NCI-H526 treated with DMSO at 0.1 percent for 48 hours (cell line): ENCODE measurements around the gene ZBTB20.
"Not testable (repeated sequence)": the region's sequence is repeated elsewhere in the genome, so short reads cannot be mapped to it uniquely, and the experiment has no call there.

Experiments
- DNase-seq: peaks from one replicate; lab custom pipeline; 2025; lab: John Stamatoyannopoulos, UW

The ZBTB20 gene

DNA sequence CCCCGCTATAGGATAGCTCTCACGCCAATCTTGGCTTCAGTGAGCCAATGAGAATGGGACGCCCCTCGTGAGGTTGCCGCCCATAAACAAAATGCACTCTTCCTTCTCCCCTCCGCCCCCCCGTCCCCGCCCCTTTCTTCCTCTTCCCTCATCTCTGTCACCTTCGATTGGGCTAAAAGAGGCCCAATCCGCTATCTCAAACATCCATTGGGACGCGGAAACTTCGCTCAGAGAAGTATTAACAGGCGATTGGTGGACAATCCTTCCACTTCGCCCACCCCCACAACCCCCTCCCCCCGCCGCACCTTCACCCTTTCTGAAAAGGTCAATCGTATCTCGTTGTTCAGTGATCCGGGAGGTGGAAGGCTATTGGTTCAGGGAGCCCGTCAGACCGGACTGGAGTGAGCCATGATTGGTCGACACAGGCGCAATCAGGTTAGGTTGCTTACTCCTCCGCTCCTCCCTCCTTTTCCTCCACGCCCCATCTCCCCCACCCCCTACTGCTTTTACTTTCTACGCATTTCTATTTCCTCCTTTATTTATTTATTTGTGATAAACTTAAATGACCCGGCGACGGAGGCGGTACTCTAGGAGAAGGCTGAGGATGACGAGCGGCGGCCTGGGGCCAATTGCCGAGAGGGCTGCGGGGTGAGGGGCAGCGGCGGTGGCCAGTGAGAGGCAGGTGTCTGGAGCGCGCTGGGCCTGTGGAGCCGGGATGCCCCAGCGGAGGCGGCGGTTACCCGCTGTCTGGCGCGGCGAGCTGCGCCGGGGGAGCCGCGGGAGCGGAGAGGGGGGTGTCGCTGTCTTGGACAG is 447 bp upstream of the ZBTB20 start:
- DNase-seq, result peak; percentile 99

DNA sequence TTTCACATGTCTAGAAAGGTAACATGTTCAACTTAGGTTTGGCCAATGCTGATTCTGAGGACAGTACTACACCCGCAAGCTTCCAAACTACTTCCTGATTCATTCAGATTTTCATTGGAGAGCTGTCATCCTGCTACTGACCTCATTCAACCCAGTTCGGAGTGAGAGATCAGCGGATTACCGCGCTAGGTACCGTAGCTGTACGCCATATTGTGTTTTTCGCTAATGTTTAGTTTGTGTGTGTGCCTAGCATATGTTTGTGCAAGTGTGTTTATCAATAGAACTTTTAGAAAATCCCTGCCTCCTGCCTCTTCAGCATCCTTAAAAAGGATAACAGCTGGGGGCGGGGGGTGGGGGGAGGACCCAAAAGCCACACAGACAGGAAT is 1.1 kb downstream of the ZBTB20 start:
- peak; percentile 25 for DNase-seq

DNA sequence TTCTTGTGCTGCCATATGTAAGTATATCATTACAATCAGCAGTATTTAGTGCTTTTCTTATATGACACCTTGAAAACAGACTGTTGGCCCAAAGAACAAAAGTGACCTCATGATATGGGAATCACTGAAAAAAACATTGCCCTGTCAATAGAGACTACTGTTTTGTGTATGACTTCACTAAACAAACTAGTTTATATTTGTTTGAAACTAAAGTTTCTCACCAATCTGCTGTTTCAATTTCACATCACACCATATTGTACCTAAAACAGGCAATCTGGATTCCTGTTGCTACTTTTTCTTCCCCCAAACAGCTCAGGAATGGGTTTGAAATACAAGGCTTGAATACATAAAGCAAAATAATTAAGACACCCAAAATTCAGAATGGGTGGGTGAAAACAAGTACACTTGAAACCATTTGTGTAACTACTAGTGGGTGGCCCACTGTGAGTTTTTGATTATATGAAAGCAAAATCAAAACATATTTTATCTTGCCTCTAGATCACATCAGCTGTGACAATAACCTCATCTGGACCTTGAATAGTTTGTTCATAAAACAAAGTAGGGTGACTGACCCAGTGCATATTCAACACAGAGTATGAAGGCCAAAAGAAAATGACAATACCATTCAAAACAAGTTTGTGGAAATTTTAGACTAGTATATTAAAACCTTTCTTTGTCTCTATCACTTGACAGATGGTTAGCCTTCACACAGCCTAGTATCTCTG is 5.9 kb downstream of the ZBTB20 start:
- DNase-seq, result no peak

DNA sequence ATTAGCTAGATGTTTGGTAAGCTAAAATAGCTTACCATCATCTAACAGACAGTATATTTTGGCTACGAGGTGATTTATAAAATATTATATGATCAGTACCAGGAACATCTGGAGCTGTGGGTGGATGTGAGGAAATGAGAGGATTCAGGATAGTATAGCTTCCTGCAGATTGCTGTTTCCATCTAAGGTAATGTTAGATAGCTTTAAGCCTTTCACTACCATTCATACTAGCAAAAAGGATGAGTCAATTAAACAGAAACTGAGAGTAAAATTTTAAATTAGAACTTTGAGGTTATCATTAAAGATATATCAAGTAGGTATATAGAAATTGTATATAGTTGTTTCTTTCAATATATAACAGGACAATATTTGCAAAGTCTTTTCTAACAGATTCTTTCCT is 8.0 kb downstream of the ZBTB20 start:
- no peak for DNase-seq

DNA sequence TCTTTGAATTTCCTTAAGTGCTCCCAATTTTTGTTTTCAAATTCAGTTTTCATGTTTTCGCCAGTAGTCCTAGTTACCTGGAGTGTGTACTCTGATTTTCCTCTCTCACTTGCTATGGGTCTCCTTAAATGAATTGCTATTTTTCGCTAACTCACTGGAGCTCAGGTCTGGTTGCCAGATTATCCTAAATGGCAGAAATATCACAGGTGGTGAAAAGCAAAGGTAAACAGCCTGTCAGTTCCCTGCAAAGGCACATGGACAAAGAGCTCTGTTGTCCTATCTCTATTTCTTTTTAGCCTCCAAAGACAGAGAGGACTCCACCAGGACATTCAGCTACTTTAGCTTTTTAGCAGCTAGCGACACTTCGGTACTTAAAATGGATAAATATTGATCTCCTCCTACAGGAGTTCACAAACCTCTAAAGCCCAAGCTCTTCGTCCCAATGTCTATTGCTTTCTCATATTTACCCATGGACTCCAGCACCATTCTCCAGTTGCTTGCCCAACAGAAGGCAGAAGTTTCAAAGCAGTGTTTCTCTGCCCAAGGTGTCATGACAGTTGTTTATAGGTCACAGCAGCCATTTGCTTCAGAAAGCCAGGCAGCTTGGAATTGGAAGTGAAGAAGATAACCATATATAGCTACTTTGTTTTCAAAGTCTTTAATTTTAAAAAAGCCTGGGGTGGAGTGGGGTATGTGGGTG is 12.3 kb downstream of the ZBTB20 start:
- no peak for DNase-seq

DNA sequence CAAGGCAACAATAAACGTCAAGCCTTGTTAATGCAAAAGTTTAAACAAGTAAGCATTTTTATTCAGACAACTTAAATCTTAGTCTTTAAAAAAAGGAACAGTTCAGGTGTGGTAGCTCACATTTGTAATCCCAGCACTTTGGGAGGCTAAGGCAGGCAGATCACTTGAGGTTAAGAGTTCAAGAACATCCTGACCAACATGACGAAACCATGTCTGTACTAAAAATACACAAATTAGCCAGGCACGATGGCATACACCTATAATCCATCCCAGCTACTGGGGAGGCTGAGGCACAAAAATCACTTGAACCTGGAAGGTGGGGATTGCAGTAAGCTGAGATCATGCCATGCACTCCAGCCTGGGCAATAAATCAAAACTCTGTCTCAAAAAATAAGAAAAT is 19.9 kb downstream of the ZBTB20 start:
- no peak for DNase-seq

DNA sequence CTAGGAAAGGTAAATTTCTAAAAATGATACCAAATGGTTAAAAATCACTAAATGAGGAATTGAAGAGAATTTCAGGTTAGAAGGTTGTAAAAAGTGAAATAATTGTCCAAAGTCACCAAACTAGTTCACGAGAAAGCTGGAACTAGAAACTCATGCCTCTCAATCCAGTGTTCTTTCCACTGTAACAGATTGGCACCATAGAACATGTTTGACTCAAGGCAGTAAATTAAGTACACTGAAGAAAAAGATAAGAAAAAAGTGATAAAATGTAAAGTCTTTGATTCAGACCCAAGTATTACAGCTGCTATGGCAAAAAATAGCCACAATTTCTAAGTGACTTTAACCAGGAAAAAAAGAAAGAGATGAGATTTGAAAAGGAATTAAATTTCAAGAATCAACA is 26.5 kb downstream of the ZBTB20 start:
- no peak for DNase-seq

DNA sequence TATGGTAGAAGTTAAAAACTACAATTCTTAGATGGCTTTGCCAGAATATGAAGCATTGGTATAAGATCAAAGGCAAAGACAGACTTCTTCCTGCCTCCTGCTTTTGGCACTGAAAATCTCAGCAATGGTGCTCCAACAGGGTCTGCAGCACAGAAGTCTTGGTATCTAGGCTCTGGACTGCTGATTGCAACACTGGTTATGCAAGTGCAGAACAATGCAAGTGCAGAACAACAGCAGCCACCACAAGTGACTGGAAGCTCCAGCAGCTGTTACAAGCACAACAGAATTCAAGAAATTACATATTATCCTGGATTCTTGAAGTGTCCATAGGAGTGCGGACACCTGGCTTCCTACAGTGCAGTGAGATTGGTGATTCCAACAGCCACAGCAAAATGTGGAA is 33.7 kb downstream of the ZBTB20 start:
- no peak for DNase-seq

DNA sequence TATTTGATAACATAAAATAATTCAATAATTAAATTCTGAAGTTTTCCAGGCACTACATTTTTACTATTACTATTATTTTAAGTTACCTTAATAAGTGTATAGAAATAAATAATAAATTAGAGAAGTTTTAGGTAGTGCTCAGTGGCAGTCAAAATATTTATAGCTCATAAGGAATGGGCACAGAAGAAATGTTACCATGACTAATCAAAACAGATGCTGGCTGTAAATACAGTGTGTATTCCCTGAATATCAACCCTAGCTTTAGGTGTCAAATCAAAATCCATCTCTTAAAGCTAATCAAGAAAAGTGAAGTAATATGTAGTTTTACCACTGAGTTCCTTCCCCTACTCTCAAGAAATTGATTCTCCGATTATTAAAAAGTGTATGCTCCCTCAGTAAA is 35.5 kb downstream of the ZBTB20 start:
- DNase-seq, result no peak

DNA sequence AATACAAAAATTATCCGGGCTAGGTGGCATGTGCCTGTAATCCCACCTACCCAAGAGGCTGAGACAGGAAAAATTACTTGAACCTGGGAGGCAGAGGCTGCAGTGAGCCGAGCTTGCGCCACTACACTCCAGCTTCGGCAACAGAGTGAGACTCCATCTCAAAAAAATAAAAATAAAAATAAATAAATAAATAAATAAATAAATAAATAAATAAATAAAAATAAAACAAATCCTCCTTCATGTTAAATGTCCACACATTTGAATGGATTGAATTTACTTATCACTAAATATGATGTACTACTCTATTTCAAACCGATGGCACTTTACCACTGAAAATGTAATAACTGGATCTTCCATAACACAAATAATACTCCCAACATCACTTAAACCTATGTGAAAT is 36.3 kb downstream of the ZBTB20 start:
- no peak for DNase-seq

DNA sequence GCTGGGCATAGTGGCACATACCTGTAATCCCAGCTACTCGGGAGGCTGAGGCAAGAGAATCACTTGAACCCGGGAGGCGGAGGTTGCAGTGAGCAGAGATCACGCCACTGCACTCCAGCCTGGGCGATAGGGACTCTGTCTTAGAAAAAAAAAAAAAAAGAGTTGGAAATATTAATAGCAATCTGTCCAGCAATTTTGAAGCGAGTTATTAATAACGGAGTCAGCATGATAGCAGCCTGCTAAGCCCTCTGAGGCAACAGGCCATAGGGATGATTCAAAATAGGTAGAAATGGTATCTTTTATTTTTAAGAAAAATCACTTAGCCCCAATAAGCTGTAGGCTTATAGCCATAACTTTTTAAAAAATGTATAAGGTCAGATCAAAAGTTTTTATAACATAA is 37.0 kb downstream of the ZBTB20 start:
- DNase-seq, result not testable (repeated sequence)

DNA sequence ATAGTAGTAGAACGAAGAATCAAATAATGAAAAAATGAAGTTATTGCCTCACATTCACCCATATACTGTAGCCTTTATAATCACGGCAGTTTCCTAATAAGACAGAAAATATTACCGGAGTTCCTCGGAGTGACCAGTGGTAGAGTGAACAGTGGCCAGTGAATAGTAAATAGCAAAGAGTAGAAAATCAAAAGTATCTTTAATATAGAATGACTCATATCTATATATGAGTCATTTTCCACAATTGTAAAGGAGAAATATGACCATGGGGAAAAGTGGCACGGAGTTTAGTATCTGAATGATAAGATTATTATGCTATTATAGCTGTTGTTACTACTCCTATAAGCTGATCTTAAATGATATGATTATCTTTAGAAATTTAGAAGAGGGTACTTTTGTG is 38.5 kb downstream of the ZBTB20 start:
- no peak for DNase-seq

DNA sequence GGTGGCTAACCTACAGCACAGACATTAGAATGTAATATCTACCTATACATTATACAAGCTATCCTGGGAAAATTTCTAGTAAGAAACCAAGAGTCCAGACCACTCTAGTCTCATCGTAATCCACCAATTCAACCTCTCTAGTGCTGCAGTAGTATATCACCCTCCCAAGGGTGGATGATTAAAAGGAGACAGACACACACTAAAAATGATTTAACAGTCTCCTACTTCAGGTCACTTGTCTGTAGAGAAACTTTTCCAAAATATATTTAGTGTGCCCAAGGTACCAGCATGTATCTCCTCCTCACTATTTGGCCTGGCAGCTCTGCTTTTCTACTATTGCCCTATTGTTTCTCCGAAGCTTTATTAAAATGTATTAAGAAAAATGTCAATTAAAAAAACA is 45.0 kb downstream of the ZBTB20 start:
- no peak for DNase-seq

DNA sequence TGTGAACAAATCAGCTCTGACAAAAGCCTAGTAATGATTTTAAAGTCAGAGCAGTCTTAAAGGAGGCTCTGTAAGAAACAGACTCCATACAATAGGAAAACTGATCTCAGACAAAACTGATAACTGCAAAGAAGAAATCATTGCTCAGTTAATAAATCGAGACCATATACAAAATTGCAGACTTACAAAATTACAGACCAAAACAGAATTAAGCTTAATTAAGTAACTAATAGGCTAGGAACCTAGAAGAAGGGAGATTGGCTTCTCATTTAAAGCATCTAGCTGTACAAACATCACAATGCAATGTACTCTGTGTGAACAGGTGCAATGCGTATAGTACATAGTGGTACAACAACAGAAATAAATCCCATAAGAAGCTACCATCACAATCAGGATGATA is 46.3 kb downstream of the ZBTB20 start:
- no peak for DNase-seq

DNA sequence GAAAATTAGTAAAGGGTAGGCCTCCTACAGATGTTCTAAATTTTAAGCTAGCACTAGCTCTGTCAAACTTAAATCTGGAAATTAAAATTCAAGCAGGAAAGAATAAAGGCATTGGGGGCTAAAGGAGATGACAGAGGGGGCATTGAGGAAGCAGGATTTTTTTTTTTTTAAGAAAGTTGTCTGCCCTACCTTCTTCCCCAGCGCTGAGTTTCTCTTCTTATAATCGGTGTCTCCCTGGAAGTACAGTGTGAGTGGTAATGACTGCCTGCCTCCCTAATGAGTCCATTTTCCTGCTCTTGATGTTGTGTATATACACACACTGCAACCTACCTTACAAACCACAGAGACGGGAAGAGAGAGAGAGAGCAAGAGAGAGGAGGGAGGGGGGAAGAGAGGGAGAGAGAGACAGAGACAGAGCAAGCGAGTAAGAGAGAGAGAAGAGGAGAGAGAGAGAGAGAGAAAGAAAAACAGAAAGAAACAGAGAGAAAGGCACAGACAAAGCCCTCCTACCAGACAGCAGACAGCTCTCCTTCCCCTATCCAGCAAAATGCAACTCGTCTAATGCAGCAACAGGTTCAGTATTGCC is 47.0 kb downstream of the ZBTB20 start:
- DNase-seq, result peak; percentile 52

DNA sequence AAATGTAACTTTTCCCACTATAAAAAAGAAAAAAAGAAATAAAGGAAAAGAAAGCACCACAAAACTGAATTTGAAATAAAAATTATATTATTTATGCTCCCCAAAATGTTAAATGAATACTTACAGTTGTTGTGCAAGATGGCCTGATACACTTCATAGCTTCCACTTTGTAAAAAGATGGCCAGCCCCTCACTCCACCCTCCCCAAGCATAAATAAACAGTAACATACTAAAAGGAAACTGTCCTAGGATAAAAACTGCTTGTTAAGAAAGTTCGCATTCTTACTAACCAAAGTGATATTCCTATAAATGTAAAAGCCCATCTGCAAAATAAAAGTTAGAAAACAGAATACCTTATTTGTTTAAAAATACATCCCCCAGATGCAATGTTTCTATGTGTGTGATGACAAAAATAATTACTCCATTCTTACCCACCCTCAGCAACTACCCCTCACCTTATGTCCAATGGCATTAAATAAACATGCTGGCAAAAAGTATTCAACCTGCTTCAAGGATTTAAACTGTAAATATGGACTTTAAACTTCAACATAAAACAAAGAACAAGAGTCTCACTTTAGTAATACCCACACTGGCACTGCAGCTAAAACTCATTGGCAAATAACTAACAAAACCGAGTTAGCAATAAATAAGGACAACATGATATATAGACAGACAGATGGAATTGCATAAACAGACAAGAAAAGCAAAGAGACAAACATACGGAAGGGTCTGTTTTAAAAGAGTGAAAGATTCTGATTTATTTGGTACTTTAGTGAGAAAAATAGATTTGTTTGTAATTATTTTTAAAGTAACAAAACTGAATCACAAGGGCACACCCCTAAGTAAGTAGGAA is 47.7 kb downstream of the ZBTB20 start:
- no peak for DNase-seq

DNA sequence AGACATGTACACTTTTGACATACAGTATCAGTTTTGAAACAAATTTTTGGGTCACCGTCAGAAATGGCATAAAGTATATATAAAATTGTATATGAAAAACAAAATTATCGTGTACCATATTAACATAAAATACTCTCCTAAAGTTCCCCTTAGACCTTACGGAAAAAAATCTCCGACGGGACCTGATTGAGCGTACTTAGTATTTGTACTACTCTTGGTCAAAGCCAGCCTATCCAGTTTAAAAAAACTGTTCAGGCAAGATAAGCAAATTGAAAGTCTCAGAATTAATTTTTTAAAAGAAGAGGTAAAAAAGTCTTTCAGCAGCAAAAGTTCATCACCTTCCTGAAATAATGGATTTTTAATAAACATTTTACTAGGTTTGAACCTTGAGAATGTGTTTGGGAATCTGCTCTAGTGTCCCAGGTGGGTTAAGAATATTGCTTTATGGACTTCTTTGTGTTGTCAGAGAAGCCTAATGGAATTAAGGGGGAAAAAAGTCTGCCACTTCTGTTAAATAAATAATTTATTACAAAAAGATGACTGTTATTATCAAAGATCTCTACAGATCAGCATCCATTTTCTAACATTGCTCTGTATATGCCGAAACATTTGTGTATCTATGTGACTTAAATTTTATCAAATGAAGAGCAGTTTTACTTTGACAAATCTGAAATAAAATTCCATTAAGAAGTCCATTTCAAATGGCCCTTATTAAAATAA is 48.6 kb downstream of the ZBTB20 start:
- no peak for DNase-seq

DNA sequence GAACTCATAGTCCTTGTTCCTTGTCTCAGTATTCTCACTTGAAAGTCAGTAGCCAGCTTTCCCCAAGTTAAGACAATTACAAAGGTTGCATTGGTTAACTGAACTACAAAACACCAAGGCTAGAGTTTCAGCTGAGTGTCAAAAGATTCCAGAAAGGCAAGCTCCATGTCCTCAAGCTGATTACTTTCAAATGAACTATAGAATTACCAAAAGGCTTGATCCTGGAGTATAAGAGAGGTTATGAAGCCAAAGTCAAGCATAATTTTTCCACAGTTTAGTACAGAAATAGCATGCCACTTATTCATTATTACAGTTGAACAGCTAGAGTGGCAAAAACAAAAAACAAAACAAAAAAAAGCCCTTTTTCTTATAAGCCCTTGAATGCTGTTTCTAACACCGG is 51.9 kb downstream of the ZBTB20 start:
- no peak for DNase-seq

DNA sequence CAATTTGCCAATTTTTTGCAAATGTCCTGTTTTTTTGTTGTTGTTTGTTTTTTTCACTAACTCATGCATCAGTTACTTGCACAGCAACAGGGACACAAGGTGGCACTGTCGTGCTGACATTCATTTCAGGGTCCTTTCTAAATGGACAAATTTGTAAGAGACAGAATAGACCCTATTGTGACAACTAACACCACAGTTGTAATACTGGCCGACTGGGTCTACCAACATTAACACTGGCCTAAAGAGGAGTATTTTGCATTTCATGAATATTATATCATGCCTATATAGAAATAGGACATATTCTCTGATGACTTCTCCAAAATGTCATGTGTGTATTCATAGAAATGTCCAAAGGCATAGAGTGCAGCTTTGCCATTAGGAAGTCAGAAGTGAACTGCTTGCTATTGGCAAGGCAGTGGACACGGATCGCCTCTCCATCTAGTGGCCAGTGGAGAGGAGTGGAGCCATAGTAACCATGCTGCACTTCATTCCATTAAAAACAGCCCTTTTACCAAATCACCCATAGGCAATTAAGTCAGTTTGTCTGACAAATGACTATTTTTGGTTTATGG is 54.8 kb downstream of the ZBTB20 start:
- peak; percentile 77 for DNase-seq

DNA sequence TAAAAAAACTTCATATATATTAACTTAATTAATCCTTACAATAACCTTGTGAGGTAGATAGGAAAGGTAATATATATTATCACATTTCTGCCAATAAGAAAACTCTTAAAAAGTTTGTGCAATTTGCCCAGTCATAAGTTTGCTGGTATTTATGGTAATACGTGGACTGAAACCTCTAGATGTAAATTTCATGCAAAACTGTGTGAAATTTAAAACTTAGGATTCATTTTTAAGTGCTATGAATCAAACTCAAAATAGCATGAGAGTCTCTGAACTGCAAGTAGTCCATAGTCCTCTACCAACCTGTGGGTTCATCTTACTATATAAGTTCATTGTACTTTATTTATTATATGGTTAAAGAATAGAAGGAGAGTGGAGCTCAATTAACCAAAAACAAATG is 56.4 kb downstream of the ZBTB20 start:
- DNase-seq, result no peak

DNA sequence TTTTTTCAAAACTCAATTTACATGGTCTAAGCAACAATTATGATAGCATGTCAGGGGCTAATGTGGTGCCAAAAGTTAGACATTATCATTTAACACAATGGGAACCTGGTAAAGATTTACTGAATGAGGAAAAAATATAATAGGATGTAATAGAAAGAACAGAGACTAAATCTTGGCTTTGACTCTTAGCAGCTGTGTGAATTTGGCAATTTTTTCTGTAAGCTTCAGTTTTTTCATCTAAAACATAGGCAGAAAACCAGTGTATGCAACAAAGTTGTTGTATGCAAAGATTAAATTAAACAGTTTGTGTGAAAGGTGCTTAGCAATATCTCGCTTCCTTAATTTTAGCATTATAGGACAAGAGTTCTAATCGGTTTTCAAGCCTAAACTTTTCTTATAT is 57.6 kb downstream of the ZBTB20 start:
- no peak for DNase-seq
